HEK293 (cell line): ENCODE measurements around the gene UACA.
A peak's percentile ranks its signal among the peaks of the same experiment; 100 is the strongest.

Experiments
- BCL11A ChIP-seq: fragments of 450-650 bp; formaldehyde crosslinking; IDR thresholded peaks from 2 replicates; pipeline ENCODE4 v1.5.1; 2016; ENCODE audit warnings: low read depth, missing biosample characterization, missing genetic modification characterization
- GLI2 ChIP-seq: fragments of 450-650 bp; formaldehyde crosslinking; IDR thresholded peaks from 2 replicates; pipeline ENCODE4; 2017; ENCODE audit warnings: missing biosample characterization, missing genetic modification characterization, low read depth, borderline replicate concordance
- GLIS1 ChIP-seq: fragments of 450-650 bp; formaldehyde crosslinking; IDR thresholded peaks from 2 replicates; pipeline ENCODE4 v1.5.1; 2016; ENCODE audit warnings: missing biosample characterization, missing genetic modification characterization
- KLF1 ChIP-seq: fragments of 450-650 bp; formaldehyde crosslinking; IDR thresholded peaks from 2 replicates; pipeline ENCODE4 v1.5.1; 2016; ENCODE audit warnings: missing biosample characterization, missing genetic modification characterization
- MYNN ChIP-seq: fragments of 450-650 bp; formaldehyde crosslinking; IDR thresholded peaks from 2 replicates; pipeline ENCODE4 v1.5.1; 2016; ENCODE audit warnings: missing biosample characterization, missing genetic modification characterization, borderline replicate concordance
- OVOL3 ChIP-seq: fragments of 450-650 bp; formaldehyde crosslinking; IDR thresholded peaks from 2 replicates; pipeline ENCODE4 v1.5.1; 2016; ENCODE audit warnings: missing biosample characterization, missing genetic modification characterization
- PRDM2 ChIP-seq: fragments of 450-650 bp; formaldehyde crosslinking; IDR thresholded peaks from 2 replicates; pipeline ENCODE4 v1.5.1; 2016; ENCODE audit warnings: missing biosample characterization, missing genetic modification characterization, borderline replicate concordance
- SP3 ChIP-seq: fragments of 450-650 bp; formaldehyde crosslinking; IDR thresholded peaks from 2 replicates; pipeline ENCODE4 v1.5.1; 2016; ENCODE audit warnings: missing biosample characterization, missing genetic modification characterization
- ZBTB17 ChIP-seq: fragments of 450-650 bp; formaldehyde crosslinking; IDR thresholded peaks from 2 replicates; pipeline ENCODE4 v1.5.1; 2016; ENCODE audit warnings: missing biosample characterization, missing genetic modification characterization
- ZFHX2 ChIP-seq: fragments of 450-650 bp; formaldehyde crosslinking; conservative IDR thresholded peaks from 2 replicates; pipeline ENCODE4 v1.5.1; 2016; ENCODE audit warnings: missing biosample characterization, missing genetic modification characterization
- ZNF121 ChIP-seq: fragments of 450-650 bp; formaldehyde crosslinking; IDR thresholded peaks from 2 replicates; pipeline ENCODE4 v1.5.1; 2016; ENCODE audit warnings: missing biosample characterization, missing genetic modification characterization
- ZNF138 ChIP-seq: fragments of 450-650 bp; formaldehyde crosslinking; IDR thresholded peaks from 2 replicates; pipeline ENCODE4 v1.5.1; 2016; ENCODE audit warnings: missing biosample characterization, missing genetic modification characterization, borderline replicate concordance
- ZNF16 ChIP-seq: fragments of 450-650 bp; formaldehyde crosslinking; IDR thresholded peaks from 2 replicates; pipeline ENCODE4 v1.5.1; 2016; ENCODE audit warnings: low read depth, missing biosample characterization, missing genetic modification characterization
- ZNF19 ChIP-seq: fragments of 450-650 bp; formaldehyde crosslinking; IDR thresholded peaks from 2 replicates; pipeline ENCODE4; 2016; ENCODE audit warnings: missing biosample characterization, missing genetic modification characterization, low read depth
- ZNF324 ChIP-seq: fragments of 450-650 bp; formaldehyde crosslinking; IDR thresholded peaks from 2 replicates; pipeline ENCODE4 v1.5.1; 2016; ENCODE audit warnings: missing biosample characterization, missing genetic modification characterization
- ZNF335 ChIP-seq: fragments of 450-650 bp; formaldehyde crosslinking; conservative IDR thresholded peaks from 2 replicates; pipeline ENCODE4 v1.5.1; 2016; ENCODE audit warnings: missing biosample characterization, missing genetic modification characterization
- ZNF350 ChIP-seq: fragments of 450-650 bp; formaldehyde crosslinking; IDR thresholded peaks from 2 replicates; pipeline ENCODE4 v1.5.0; 2017; ENCODE audit warnings: missing biosample characterization, mild to moderate bottlenecking, missing genetic modification characterization
- ZNF362 ChIP-seq: fragments of 450-650 bp; formaldehyde crosslinking; IDR thresholded peaks from 2 replicates; pipeline ENCODE4 v1.5.1; 2016; ENCODE audit warnings: missing biosample characterization, missing genetic modification characterization
- ZNF391 ChIP-seq: fragments of 450-650 bp; formaldehyde crosslinking; IDR thresholded peaks from 2 replicates; pipeline ENCODE4 v1.5.1; 2016; ENCODE audit warnings: low read depth, missing biosample characterization, missing genetic modification characterization, borderline replicate concordance
- ZNF48 ChIP-seq: fragments of 450-650 bp; formaldehyde crosslinking; IDR thresholded peaks from 2 replicates; pipeline ENCODE4 v1.5.1; 2016; ENCODE audit warnings: missing biosample characterization, missing genetic modification characterization
- ZNF544 ChIP-seq: fragments of 450-650 bp; formaldehyde crosslinking; IDR thresholded peaks from 2 replicates; pipeline ENCODE4 v1.5.0; 2017; ENCODE audit warnings: missing biosample characterization, missing genetic modification characterization
- ZNF555 ChIP-seq: fragments of 450-650 bp; formaldehyde crosslinking; conservative IDR thresholded peaks from 2 replicates; pipeline ENCODE4 v1.5.1; 2017; ENCODE audit warnings: missing biosample characterization, mild to moderate bottlenecking, missing genetic modification characterization, inconsistent platforms
- ZNF560 ChIP-seq: fragments of 450-650 bp; formaldehyde crosslinking; IDR thresholded peaks from 2 replicates; pipeline ENCODE4 v1.5.1; 2017; ENCODE audit warnings: missing biosample characterization, missing genetic modification characterization, borderline replicate concordance
- ZNF585B ChIP-seq: fragments of 450-650 bp; formaldehyde crosslinking; IDR thresholded peaks from 2 replicates; pipeline ENCODE4 v1.5.1; 2016; ENCODE audit warnings: missing biosample characterization, missing genetic modification characterization
- ZNF596 ChIP-seq: fragments of 450-650 bp; IDR thresholded peaks from 2 replicates; pipeline ENCODE4 v1.5.0; 2018; ENCODE audit warnings: missing biosample characterization, mild to moderate bottlenecking, missing genetic modification characterization, moderate library complexity
- ZNF639 ChIP-seq: fragments of 450-650 bp; formaldehyde crosslinking; IDR thresholded peaks from 2 replicates; pipeline ENCODE4 v1.5.1; 2016; ENCODE audit warnings: missing biosample characterization, missing genetic modification characterization
- ZNF645 ChIP-seq: fragments of 450-650 bp; formaldehyde crosslinking; IDR thresholded peaks from 2 replicates; pipeline ENCODE4; 2016; ENCODE audit warnings: missing biosample characterization, missing genetic modification characterization
- ZNF654 ChIP-seq: fragments of 450-650 bp; formaldehyde crosslinking; IDR thresholded peaks from 2 replicates; pipeline ENCODE4 v1.5.1; 2016; ENCODE audit warnings: low read depth, missing biosample characterization, missing genetic modification characterization
- ZNF670 ChIP-seq: fragments of 450-650 bp; formaldehyde crosslinking; IDR thresholded peaks from 2 replicates; pipeline ENCODE4 v1.5.1; 2016; ENCODE audit warnings: missing biosample characterization, missing genetic modification characterization, low read depth
- ZNF704 ChIP-seq: fragments of 450-650 bp; formaldehyde crosslinking; IDR thresholded peaks from 2 replicates; pipeline ENCODE4 v1.5.1; 2016; ENCODE audit warnings: missing biosample characterization, missing genetic modification characterization

Gene UACA

GRCh38 chr15:70763120-70763949 lies at the start of gene UACA (continued):
- TF ChIP-seq ZNF639 (tag by site-specific recombination): no peak
- no peak for TF ChIP-seq MYNN (tag by site-specific recombination)
- TF ChIP-seq OVOL3 (tag by site-specific recombination): 0 out of 2 replicates have a peak, but pooled peaks have one; percentile 20
- TF ChIP-seq KLF1 (tag by site-specific recombination): peak; percentile 95
- TF ChIP-seq ZNF19 (tag by site-specific recombination): no peak
- TF ChIP-seq ZNF560 (tag by site-specific recombination): no peak
- TF ChIP-seq ZNF350: no peak
- no peak for TF ChIP-seq ZNF555 (tag by site-specific recombination)
- TF ChIP-seq ZBTB17 (tag by site-specific recombination): no peak; the same call in 1 of the 2 replicates
- no peak for TF ChIP-seq ZNF391 (tag by site-specific recombination)
- TF ChIP-seq ZNF48 (tag by site-specific recombination): no peak
- TF ChIP-seq ZNF335 (tag by site-specific recombination): no peak; the same call in none of the 2 replicates
- TF ChIP-seq BCL11A (tag by site-specific recombination): no peak
- TF ChIP-seq ZNF16: no peak
- TF ChIP-seq PRDM2 (tag by site-specific recombination): no peak
- TF ChIP-seq SP3 (tag by site-specific recombination): peak; percentile 100
- TF ChIP-seq GLIS1 (tag by site-specific recombination): peak; percentile 69
- TF ChIP-seq ZNF138 (tag by site-specific recombination): no peak
- TF ChIP-seq ZNF704 (tag by site-specific recombination): no peak
- TF ChIP-seq ZNF596 (tag by site-specific recombination): peak; percentile 71
- TF ChIP-seq ZNF544 (tag by site-specific recombination): no peak
- TF ChIP-seq ZFHX2: peak; percentile 99
- TF ChIP-seq ZNF324 (tag by site-specific recombination): no peak
- TF ChIP-seq ZNF654 (tag by site-specific recombination): no peak
- no peak for TF ChIP-seq GLI2 (tag by site-specific recombination)
- no peak for TF ChIP-seq ZNF362 (tag by site-specific recombination)
- TF ChIP-seq ZNF670 (tag by site-specific recombination): no peak
- TF ChIP-seq ZNF585B (tag by site-specific recombination): no peak
- no peak for TF ChIP-seq ZNF645
- TF ChIP-seq ZNF121: no peak
